Neural cell (in vitro differentiated cells): ENCODE results near the gene LTB4R2.

Source experiments
- CTCF ChIP-seq: fragments of 450-650 bp; IDR thresholded peaks from 2 replicates; pipeline ENCODE4 v1.5.1; 2014; ENCODE audit warnings: antibody characterized with exemption, mild to moderate bottlenecking, moderate library complexity; ENCODE audit not compliant: poor library complexity, severe bottlenecking
- EP300 ChIP-seq: fragments of 450-650 bp; conservative IDR thresholded peaks from 2 replicates; pipeline ENCODE4 v1.6.1; 2014; ENCODE audit warnings: antibody characterized with exemption, mild to moderate bottlenecking, moderate library complexity; ENCODE audit not compliant: poor library complexity, severe bottlenecking
- EZH2 ChIP-seq: fragments of 200-600, 300-800 bp; shearing (Covaris generic), sonication (generic); IDR thresholded peaks from 2 replicates; pipeline ENCODE4 v1.6.1; 2014; ENCODE audit warnings: antibody characterized with exemption, low read length, borderline replicate concordance, mild to moderate bottlenecking; ENCODE audit not compliant: insufficient read depth, poor library complexity, severe bottlenecking
- MXI1 ChIP-seq: fragments of 450-650 bp; conservative IDR thresholded peaks from 2 replicates; pipeline ENCODE4 v1.6.1; 2014; ENCODE audit warnings: antibody characterized with exemption, mild to moderate bottlenecking; ENCODE audit not compliant: poor library complexity, severe bottlenecking
- POLR2AphosphoS5 ChIP-seq: IDR thresholded peaks from 2 replicates; pipeline ENCODE4 v1.6.1; 2012
- RAD21 ChIP-seq: fragments of 450-650 bp; conservative IDR thresholded peaks from 2 replicates; pipeline ENCODE4 v1.6.1; 2014; ENCODE audit warnings: antibody characterized with exemption, mild to moderate bottlenecking, moderate library complexity
- REST ChIP-seq: IDR thresholded peaks from 2 replicates; pipeline ENCODE4 v1.6.1; 2012; ENCODE audit warnings: borderline replicate concordance
- SMC3 ChIP-seq: fragments of 450-650 bp; conservative IDR thresholded peaks from 2 replicates; pipeline ENCODE4 v1.6.1; 2014; ENCODE audit warnings: antibody characterized with exemption, mild to moderate bottlenecking, moderate library complexity; ENCODE audit not compliant: poor library complexity

- TF ChIP-seq CTCF (no peak), EP300 (no peak), POLR2AphosphoS5 (no peak), EZH2 (no peak), RAD21 (no peak), SMC3 (no peak), REST (no peak), MXI1 (no peak)
These were observed 43.9 kb downstream of the LTB4R2 start for GRCh38 chr14:24353559-24354481.
